Activated naive CD8-positive, alpha-beta T cell treated with anti-CD3 and anti-CD28 coated beads, Interleukin-2, amount 10 ng/mL, durations not matched to agents 7 days and 5 days (primary cell): ENCODE data around the gene EMID1. TPM values are rescaled to one million over a fixed set of nuclear protein-coding genes. Genes with fewer than 3 reads are reported as not detected.

ENCODE experiments used
- ATAC-seq: fragments of 150-1000 bp; cut with Tn5 transposase; one replicate; pipeline ENCODE4 v1.10.0; 2021; ENCODE audit warnings: low read depth, moderate library complexity
- POLR2A ChIA-PET: fragments of 350-600 bp; sonication (Branson Sonifier 250); formaldehyde crosslinking; loops from one replicate; lab custom pipeline; 2021; ENCODE audit warnings: antibody characterized with exemption; lab: Charles Lee
- DNase-seq: peaks from one replicate; pipeline ENCODE4 v3.0.0; 2021
- H3K27ac Mint-ChIP-seq: one replicate; pipeline ENCODE4 v1.8.0; 2022; ENCODE audit warnings: mild to moderate bottlenecking, mixed read lengths
- H3K27me3 Mint-ChIP-seq: one replicate; pipeline ENCODE4 v1.8.0; 2022; ENCODE audit warnings: mild to moderate bottlenecking, moderate library complexity, mixed read lengths
- H3K36me3 Mint-ChIP-seq: one replicate; pipeline ENCODE4 v1.8.0; 2021; ENCODE audit warnings: mild to moderate bottlenecking, mixed read lengths
- H3K4me1 Mint-ChIP-seq: one replicate; pipeline ENCODE4 v1.8.0; 2021; ENCODE audit warnings: mixed read lengths
- H3K4me3 Mint-ChIP-seq: one replicate; pipeline ENCODE4 v1.8.0; 2022; ENCODE audit warnings: mild to moderate bottlenecking, moderate library complexity, mixed read lengths
- H3K9me3 Mint-ChIP-seq: one replicate; pipeline ENCODE4 v1.8.0; 2021; ENCODE audit warnings: mixed read lengths
- total RNA-seq, 2 experiments: library from RNA; stranded (reverse); gene quantifications; one replicate each; pipeline ENCODE4 v1.2.3, GENCODE V29; 2021

EMID1 gene
- total RNA-seq, 2 experiments from 2014 or later = not detected

GRCh38 chr22:29208879-29209623 is 3.4 kb downstream of the EMID1 start:
- Mint-ChIP-seq H3K9me3 (no peaks in the 10 kb centered on the region), H3K27ac (no peak overlapping the region), H3K4me1 (peaks cover 5% of the 10 kb centered on the region), H3K36me3 (no peaks in the 10 kb centered on the region), H3K27me3 (peaks cover 38% of the 10 kb centered on the region), H3K4me3 (no peak overlapping the region)
- no peak for DNase-seq
- no peak for ATAC-seq
- POLR2A ChIA-PET = no interaction called here

- POLR2A ChIA-PET = no interaction called here
- no peaks in the 10 kb centered on the region for H3K36me3 Mint-ChIP-seq
- ATAC-seq (no peak), DNase-seq (no peak)
- H3K4me1 Mint-ChIP-seq = peaks cover 2% of the 10 kb centered on the region
- H3K9me3 Mint-ChIP-seq = no peaks in the 10 kb centered on the region
- peaks cover 34% of the 10 kb centered on the region for H3K27me3 Mint-ChIP-seq
- H3K27ac Mint-ChIP-seq = no peak overlapping the region
- H3K4me3 Mint-ChIP-seq = no peak overlapping the region
Observed at GRCh38 chr22:29209624-29209929, 3.9 kb downstream of the EMID1 start.

GRCh38 chr22:29211066-29211465 is 5.4 kb downstream of the EMID1 start:
- H3K9me3 Mint-ChIP-seq = no peaks in the 10 kb centered on the region
- DNase-seq (no peak), ATAC-seq (no peak)
- no peaks in the 10 kb centered on the region for H3K36me3 Mint-ChIP-seq
- no peak overlapping the region for H3K27ac Mint-ChIP-seq
- H3K4me3 Mint-ChIP-seq = no peak overlapping the region
- peaks cover 26% of the 10 kb centered on the region for H3K27me3 Mint-ChIP-seq
- POLR2A ChIA-PET = no interaction called here
- H3K4me1 Mint-ChIP-seq = no peaks in the 10 kb centered on the region

GRCh38 chr22:29211466-29211865 is 5.8 kb downstream of the EMID1 start:
- H3K27ac Mint-ChIP-seq = no peak overlapping the region
- POLR2A ChIA-PET = no interaction called here
- no peaks in the 10 kb centered on the region for H3K36me3 Mint-ChIP-seq
- DNase-seq (no peak), ATAC-seq (no peak)
- H3K9me3 Mint-ChIP-seq = no peaks in the 10 kb centered on the region
- peaks cover 22% of the 10 kb centered on the region for H3K27me3 Mint-ChIP-seq
- H3K4me1 Mint-ChIP-seq = no peaks in the 10 kb centered on the region
- no peak overlapping the region for H3K4me3 Mint-ChIP-seq

- ATAC-seq (no peak), DNase-seq (no peak)
- Mint-ChIP-seq H3K27ac (no peak overlapping the region), H3K4me3 (no peak overlapping the region), H3K36me3 (no peaks in the 10 kb centered on the region), H3K4me1 (no peaks in the 10 kb centered on the region), H3K27me3 (peaks cover 9% of the 10 kb centered on the region), H3K9me3 (no peaks in the 10 kb centered on the region)
- POLR2A ChIA-PET = no interaction called here
Observed at GRCh38 chr22:29212743-29213142, 7.0 kb downstream of the EMID1 start.

- Mint-ChIP-seq H3K27me3 (peaks cover 7% of the 10 kb centered on the region), H3K27ac (no peak overlapping the region), H3K36me3 (no peaks in the 10 kb centered on the region), H3K9me3 (no peaks in the 10 kb centered on the region), H3K4me3 (no peak overlapping the region), H3K4me1 (no peaks in the 10 kb centered on the region)
- DNase-seq = no peak
- POLR2A ChIA-PET = no interaction called here
- ATAC-seq = no peak
Observed at GRCh38 chr22:29213493-29213892, 7.8 kb downstream of the EMID1 start.

GRCh38 chr22:29214232-29214631 is 8.5 kb downstream of the EMID1 start:
- Mint-ChIP-seq H3K27me3 (peaks cover 5% of the 10 kb centered on the region), H3K27ac (no peak overlapping the region), H3K4me1 (no peaks in the 10 kb centered on the region), H3K9me3 (no peaks in the 10 kb centered on the region), H3K4me3 (no peak overlapping the region), H3K36me3 (no peaks in the 10 kb centered on the region)
- POLR2A ChIA-PET = no interaction called here
- DNase-seq (no peak), ATAC-seq (no peak)

GRCh38 chr22:29215012-29215860 is 9.5 kb downstream of the EMID1 start:
- POLR2A ChIA-PET = no interaction called here
- H3K4me3 Mint-ChIP-seq = no peak overlapping the region
- no peaks in the 10 kb centered on the region for H3K36me3 Mint-ChIP-seq
- H3K4me1 Mint-ChIP-seq = no peaks in the 10 kb centered on the region
- peaks cover 5% of the 10 kb centered on the region for H3K27me3 Mint-ChIP-seq
- H3K27ac Mint-ChIP-seq = no peak overlapping the region
- H3K9me3 Mint-ChIP-seq = no peaks in the 10 kb centered on the region
- ATAC-seq = no peak
- DNase-seq = no peak

- Mint-ChIP-seq H3K4me3 (no peak overlapping the region), H3K36me3 (no peaks in the 10 kb centered on the region), H3K27ac (no peak overlapping the region), H3K27me3 (peaks cover 5% of the 10 kb centered on the region), H3K4me1 (no peaks in the 10 kb centered on the region), H3K9me3 (no peaks in the 10 kb centered on the region)
- DNase-seq (no peak), ATAC-seq (no peak)
- POLR2A ChIA-PET = no interaction called here
Observed at GRCh38 chr22:29216011-29216872, 10.5 kb downstream of the EMID1 start.

GRCh38 chr22:29216873-29217666 is 11.4 kb downstream of the EMID1 start:
- ATAC-seq (no peak), DNase-seq (no peak)
- Mint-ChIP-seq H3K4me1 (no peaks in the 10 kb centered on the region), H3K4me3 (no peak overlapping the region), H3K36me3 (no peaks in the 10 kb centered on the region), H3K9me3 (no peaks in the 10 kb centered on the region), H3K27me3 (peaks cover 5% of the 10 kb centered on the region), H3K27ac (no peak overlapping the region)
- POLR2A ChIA-PET = no interaction called here

- no peak overlapping the region for H3K27ac Mint-ChIP-seq
- no peaks in the 10 kb centered on the region for H3K36me3 Mint-ChIP-seq
- ATAC-seq (no peak), DNase-seq (no peak)
- H3K9me3 Mint-ChIP-seq = no peaks in the 10 kb centered on the region
- H3K4me1 Mint-ChIP-seq = no peaks in the 10 kb centered on the region
- H3K4me3 Mint-ChIP-seq = no peak overlapping the region
- POLR2A ChIA-PET = no interaction called here
- H3K27me3 Mint-ChIP-seq = peaks cover 4% of the 10 kb centered on the region
Observed at GRCh38 chr22:29217827-29218757, 12.4 kb downstream of the EMID1 start.

- ATAC-seq (no peak), DNase-seq (no peak)
- Mint-ChIP-seq H3K27me3 (no peaks in the 10 kb centered on the region), H3K4me3 (no peak overlapping the region), H3K4me1 (no peaks in the 10 kb centered on the region), H3K27ac (no peak overlapping the region), H3K9me3 (no peaks in the 10 kb centered on the region), H3K36me3 (no peaks in the 10 kb centered on the region)
- POLR2A ChIA-PET = no interaction called here
Observed at GRCh38 chr22:29218758-29219408, 13.2 kb downstream of the EMID1 start.
